ENCODE measurements around the gene ZFAND6. TPM values are rescaled to one million over a fixed set of nuclear protein-coding genes. Genes with fewer than 3 reads are reported as not detected.

Gene ZFAND6
- total RNA-seq, 1 experiment from 2014 or later: 57.6 TPM

GRCh38 chr15:80156176-80156720, 96.8 kb downstream of the ZFAND6 start:
- CTCF ChIA-PET: interaction anchor here (1.6 kb wide), 1 partner anchor 303 kb away, joined by 5 read pairs; no protein-coding TSS in a partner anchor
- no TSS peak for BruUV-seq (replicated peaks)
- POLR2A ChIA-PET: interaction anchor here (0.8 to 2.5 kb wide), 2 partner anchors 17 to 97 kb away, joined by 4 to 14 read pairs; no protein-coding TSS in a partner anchor
- H3K27ac Mint-ChIP-seq (ENCODE audit: low read depth, unreplicated experiment): no peak overlapping the region
- no peak overlapping the region for H3K4me3 Mint-ChIP-seq (ENCODE audit: unreplicated experiment)
- TF ChIP-seq, protein P1, sequence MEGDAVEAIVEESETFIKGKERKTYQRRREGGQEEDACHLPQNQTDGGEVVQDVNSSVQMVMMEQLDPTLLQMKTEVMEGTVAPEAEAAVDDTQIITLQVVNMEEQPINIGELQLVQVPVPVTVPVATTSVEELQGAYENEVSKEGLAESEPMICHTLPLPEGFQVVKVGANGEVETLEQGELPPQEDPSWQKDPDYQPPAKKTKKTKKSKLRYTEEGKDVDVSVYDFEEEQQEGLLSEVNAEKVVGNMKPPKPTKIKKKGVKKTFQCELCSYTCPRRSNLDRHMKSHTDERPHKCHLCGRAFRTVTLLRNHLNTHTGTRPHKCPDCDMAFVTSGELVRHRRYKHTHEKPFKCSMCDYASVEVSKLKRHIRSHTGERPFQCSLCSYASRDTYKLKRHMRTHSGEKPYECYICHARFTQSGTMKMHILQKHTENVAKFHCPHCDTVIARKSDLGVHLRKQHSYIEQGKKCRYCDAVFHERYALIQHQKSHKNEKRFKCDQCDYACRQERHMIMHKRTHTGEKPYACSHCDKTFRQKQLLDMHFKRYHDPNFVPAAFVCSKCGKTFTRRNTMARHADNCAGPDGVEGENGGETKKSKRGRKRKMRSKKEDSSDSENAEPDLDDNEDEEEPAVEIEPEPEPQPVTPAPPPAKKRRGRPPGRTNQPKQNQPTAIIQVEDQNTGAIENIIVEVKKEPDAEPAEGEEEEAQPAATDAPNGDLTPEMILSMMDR (IDR thresholded peaks at IDR 0.05; ENCODE audit: unreplicated experiment): no peak
- peaks cover 7% of the 10 kb centered on the region for H3K36me3 Mint-ChIP-seq (ENCODE audit: insufficient read depth, unreplicated experiment)
- intact Hi-C loops (cut with micrococcal nuclease): no loop called here
- H3K4me1 Mint-ChIP-seq (ENCODE audit: insufficient read depth, unreplicated experiment): peaks cover 9% of the 10 kb centered on the region
- H3K27me3 Mint-ChIP-seq (ENCODE audit: insufficient read depth, unreplicated experiment): no peaks in the 10 kb centered on the region
- no peak for DNase-seq (ENCODE audit: unreplicated experiment)
- no peaks in the 10 kb centered on the region for H3K9me3 Mint-ChIP-seq (ENCODE audit: unreplicated experiment)

DNA sequence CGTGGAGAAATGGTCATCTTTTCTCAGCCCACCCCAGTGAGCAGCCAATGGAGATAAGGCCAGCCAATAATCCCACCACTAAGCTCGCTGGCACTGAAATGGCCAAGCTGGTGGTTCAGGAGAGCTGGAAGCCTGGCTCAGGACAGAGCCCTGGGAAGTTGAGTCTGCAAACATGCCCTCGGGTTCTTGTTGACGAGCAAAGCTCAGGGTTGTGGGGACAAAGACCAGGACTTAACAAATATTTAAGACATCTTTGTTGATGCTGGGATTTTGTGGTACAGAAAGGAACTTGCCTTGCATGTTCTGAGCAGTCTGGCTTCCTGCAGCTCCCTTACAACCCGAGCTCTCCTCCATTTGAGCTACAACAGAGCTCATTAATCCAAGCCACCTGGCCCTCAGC, 97.7 kb downstream of the ZFAND6 start:
- Mint-ChIP-seq H3K4me3 (ENCODE audit: unreplicated experiment) (no peak overlapping the region), H3K36me3 (ENCODE audit: insufficient read depth, unreplicated experiment) (peaks cover 14% of the 10 kb centered on the region), H3K27ac (ENCODE audit: low read depth, unreplicated experiment) (no peak overlapping the region), H3K9me3 (ENCODE audit: unreplicated experiment) (no peaks in the 10 kb centered on the region), H3K27me3 (ENCODE audit: insufficient read depth, unreplicated experiment) (no peaks in the 10 kb centered on the region), H3K4me1 (ENCODE audit: insufficient read depth, unreplicated experiment) (peaks cover 9% of the 10 kb centered on the region)
- intact Hi-C loops (cut with micrococcal nuclease): no loop called here
- no TSS peak for BruUV-seq (replicated peaks)
- TF ChIP-seq, protein P1 (IDR thresholded peaks at IDR 0.05; ENCODE audit: unreplicated experiment): no peak
- ChIA-PET POLR2A (interaction anchor here (1.1 to 2.5 kb wide), 2 partner anchors 11 to 16 kb away, joined by 3 to 14 read pairs; no protein-coding TSS in a partner anchor), CTCF (interaction anchor here (0.9 to 1.6 kb wide), 2 partner anchors 152 to 304 kb away, joined by 3 to 5 read pairs; no protein-coding TSS in a partner anchor)
- no peak for DNase-seq (ENCODE audit: unreplicated experiment)

- TF ChIP-seq, protein P1 (IDR thresholded peaks at IDR 0.05; ENCODE audit: unreplicated experiment): no peak
- DNase-seq (ENCODE audit: unreplicated experiment): no peak
- Mint-ChIP-seq H3K4me1 (ENCODE audit: insufficient read depth, unreplicated experiment) (peaks cover 9% of the 10 kb centered on the region), H3K36me3 (ENCODE audit: insufficient read depth, unreplicated experiment) (peaks cover 26% of the 10 kb centered on the region), H3K27me3 (ENCODE audit: insufficient read depth, unreplicated experiment) (no peaks in the 10 kb centered on the region), H3K4me3 (ENCODE audit: unreplicated experiment) (no peak overlapping the region), H3K27ac (ENCODE audit: low read depth, unreplicated experiment) (no peak overlapping the region), H3K9me3 (ENCODE audit: unreplicated experiment) (no peaks in the 10 kb centered on the region)
- intact Hi-C loops (cut with micrococcal nuclease): no loop called here
- ChIA-PET POLR2A (interaction anchor here (1.0 kb wide), 1 partner anchor 99 kb away, joined by 3 read pairs; no protein-coding TSS in a partner anchor), CTCF (no interaction called here)
- BruUV-seq (replicated peaks): no TSS peak
Measured at GRCh38 chr15:80159301-80159700, 99.8 kb downstream of the ZFAND6 start.

DNA sequence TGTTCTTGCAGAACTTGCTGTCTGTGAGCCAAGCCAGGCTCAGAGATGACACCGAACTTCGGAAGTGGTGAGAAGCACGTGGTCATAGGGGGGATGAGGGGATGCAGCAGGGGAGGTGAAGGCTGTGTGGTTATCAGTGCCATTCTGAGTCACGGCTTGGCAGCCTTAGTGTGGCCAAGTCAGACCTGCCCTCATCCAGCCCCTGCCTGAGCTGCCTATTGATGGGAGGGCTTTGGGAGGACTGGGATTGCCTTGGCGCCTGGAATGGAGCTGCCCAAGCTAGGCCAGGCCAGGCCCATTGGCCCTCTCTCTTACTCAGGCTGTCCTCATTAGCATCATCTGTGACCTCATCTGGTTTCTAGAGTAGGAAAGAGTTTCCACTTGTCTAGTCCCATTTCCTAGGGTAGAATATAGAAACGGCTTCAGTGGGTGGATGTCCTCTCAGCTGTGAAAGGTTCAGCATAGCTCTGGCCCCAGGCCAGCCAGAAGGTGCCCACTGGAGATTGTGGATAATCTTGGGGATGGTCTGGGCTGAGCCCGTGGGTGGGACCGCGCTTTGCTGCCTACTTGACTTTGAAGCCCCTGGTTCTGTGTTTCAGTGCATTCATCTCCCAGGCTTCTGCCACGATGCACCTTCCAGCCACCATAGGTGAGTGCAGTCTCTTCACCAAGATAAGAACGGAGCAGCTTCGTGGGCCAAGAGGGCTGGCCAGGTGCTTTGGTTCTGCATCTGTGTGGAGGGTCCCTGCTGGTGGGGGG, 100.5 kb downstream of the ZFAND6 start:
- no peak overlapping the region for H3K4me3 Mint-ChIP-seq (ENCODE audit: unreplicated experiment)
- no TSS peak for BruUV-seq (replicated peaks)
- POLR2A ChIA-PET: interaction anchor here (0.6 to 1.6 kb wide), 6 partner anchors 14 to 794 kb away, joined by 3 to 7 read pairs (median 4); no protein-coding TSS in a partner anchor
- H3K36me3 Mint-ChIP-seq (ENCODE audit: insufficient read depth, unreplicated experiment): peaks cover 28% of the 10 kb centered on the region
- no peak for DNase-seq (ENCODE audit: unreplicated experiment)
- no peaks in the 10 kb centered on the region for H3K9me3 Mint-ChIP-seq (ENCODE audit: unreplicated experiment)
- CTCF ChIA-PET: interaction anchor here (1.2 kb wide), 1 partner anchor 86 kb away, joined by 3 read pairs; no protein-coding TSS in a partner anchor
- intact Hi-C loops (cut with micrococcal nuclease): no loop called here
- TF ChIP-seq, protein P1 (IDR thresholded peaks at IDR 0.05; ENCODE audit: unreplicated experiment): no peak
- no peaks in the 10 kb centered on the region for H3K27me3 Mint-ChIP-seq (ENCODE audit: insufficient read depth, unreplicated experiment)
- H3K4me1 Mint-ChIP-seq (ENCODE audit: insufficient read depth, unreplicated experiment): peaks cover 9% of the 10 kb centered on the region
- peak overlapping the region; percentile 64 for H3K27ac Mint-ChIP-seq (ENCODE audit: low read depth, unreplicated experiment)

Measured in MCF 10A (cell line).